ENCODE data around the gene TBL1XR1.
"Not testable (repeated sequence)": the region's sequence is repeated elsewhere in the genome, so short reads cannot be mapped to it uniquely, and the experiment has no call there.

Gene TBL1XR1

DNA sequence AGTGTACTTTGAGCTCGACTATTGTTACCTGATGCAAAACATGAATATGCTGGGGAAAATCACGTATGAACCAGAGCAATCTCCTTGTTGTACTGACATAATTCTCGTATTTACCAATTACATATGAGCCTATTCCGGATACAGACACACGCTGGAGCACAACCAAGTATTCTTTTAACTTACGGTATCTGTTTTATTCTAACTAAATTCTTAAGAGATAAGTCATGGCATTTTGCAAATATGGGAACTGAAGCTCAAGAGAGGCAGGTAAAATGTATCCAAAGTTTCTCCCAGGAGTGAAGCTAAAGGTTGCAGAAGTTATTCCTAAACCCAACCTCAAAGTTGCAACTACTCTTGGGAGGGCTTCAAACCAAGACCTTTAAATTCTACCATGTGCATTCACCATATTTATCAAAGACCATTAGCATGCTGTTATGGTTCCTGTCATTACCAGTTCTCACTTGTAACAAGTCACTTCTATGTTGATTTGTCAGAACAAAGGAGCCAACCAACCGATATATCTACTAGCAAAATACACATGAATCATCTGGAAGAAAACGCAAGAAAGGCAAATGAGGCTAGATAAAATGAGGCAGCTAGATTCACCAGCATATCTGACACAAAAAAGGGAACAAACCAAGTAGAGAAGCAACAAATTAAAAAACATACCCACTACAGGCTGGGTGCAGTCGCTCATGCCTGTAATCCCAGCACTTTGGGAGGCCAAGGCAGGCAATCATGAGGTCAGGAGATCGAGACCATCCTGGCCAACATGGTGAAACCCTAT lies 17.8 kb downstream of the TBL1XR1 start:
- DNase-seq = no peak

- DNase-seq = no peak
Measured at GRCh38 chr3:177177749-177178221, 19.5 kb downstream of the TBL1XR1 start.

GRCh38 chr3:177174607-177175170 lies 22.6 kb downstream of the TBL1XR1 start:
- no peak for DNase-seq

DNA sequence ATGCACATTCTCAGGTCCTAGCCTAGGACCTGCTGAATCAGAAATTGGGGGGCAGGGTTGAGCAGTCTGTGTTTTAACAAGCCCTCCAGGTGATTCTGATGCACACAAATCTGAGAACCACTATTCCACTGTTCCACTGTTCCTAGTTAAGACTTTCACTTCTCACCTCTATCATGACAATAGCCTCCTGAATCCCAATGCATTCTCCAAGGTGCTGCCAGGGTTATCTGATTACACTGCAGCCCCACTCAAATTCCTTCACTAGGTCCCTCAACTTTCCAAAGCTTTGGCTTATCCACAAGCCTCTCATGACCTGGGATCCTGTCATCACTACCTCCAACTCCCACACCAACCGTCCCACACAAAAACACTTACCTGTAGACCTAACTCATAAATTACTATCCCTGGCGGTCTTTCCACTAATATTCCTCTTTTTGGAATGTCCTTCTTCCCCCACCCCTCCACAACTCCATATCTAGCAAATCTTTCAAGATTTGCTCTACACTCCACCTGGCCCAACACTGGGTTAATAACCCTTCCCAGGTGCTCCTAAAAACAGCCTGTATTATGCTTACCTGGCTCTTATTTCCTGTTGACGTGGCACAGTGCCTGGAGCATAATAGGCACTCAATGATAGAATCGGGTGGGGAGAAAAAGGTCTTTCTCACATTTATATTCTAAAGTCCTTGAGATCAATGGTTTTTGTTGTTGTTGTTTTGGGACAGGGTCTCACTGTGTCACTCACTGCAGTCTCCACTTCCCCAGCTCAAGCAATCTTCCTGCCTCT lies 27.2 kb downstream of the TBL1XR1 start:
- no peak for DNase-seq

DNA sequence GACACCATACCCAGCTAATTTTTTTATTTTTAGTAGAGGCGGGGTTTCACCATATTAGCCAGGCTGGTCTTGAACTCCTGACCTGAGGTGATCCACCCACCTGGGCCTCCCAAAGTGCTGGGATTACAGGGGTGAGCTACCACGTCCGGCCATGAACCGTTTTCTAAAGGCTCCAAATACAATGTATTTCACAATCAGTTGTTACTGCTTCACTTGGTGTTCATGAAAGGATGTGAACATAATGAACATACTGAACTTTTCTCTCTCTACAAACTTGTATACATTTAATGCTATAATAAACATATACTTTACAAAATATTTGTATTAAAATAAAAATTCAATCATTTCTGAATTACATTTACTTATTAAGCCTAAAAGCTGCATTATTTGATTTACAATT lies 28.9 kb downstream of the TBL1XR1 start:
- DNase-seq = no peak

DNA sequence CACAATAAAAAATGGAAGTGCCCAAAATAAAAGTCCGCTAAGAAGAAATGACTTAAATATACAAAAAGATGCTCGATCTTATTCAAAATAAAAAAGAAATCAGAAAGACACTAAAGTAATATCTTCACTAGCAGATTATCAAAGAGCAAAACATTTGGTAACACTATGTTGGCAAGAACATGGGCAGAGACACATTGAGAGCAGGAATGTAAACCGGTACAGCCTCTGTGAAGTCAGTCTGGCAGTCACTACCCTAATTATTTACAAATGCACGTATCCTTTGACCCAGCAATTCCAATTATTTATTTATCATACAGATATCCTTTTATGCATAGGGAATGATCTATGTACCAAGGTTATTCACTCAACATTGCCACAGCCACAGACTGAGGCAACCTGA lies 34.5 kb downstream of the TBL1XR1 start:
- no peak for DNase-seq

- DNase-seq = not testable (repeated sequence)
Measured at GRCh38 chr3:177161603-177162002, 35.7 kb downstream of the TBL1XR1 start.

GRCh38 chr3:177158461-177158860 lies 38.8 kb downstream of the TBL1XR1 start:
- DNase-seq = no peak

DNA sequence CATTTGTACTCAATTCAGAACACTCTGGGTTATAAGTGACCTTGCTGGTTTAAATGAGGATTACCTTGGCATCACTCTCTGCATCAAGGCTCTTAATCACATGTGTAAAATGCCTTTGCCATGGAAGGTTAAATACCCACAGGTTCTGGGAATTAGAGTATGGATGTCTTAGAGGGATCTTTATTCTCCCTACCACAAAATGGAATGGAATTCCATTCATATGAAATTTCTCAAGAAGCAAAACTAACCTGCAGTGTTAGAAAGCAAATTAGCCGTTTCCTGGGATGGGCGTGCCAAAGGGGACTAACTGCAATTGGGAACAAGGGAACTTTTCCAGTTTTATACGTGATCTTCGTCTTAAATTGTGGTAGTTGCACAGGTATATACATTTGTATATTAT lies 39.8 kb downstream of the TBL1XR1 start:
- no peak for DNase-seq

DNA sequence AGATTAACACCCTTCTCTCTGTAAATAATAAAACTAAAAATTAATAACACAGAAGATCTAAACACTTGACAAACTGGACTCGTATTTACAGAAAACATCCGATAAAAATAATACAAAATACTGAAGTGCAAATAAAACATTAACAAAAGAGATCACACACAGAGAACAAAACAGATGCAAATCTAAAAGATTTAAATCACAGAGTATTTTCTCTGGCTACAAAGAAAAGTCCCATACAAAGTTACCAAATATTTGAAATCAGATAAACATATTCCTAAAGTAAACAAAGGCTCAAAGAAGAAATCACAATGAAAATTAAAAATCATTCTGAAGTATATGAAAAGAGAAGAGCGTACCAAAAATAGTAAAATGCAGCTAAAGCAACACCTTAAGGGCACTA lies 42.5 kb downstream of the TBL1XR1 start:
- no peak for DNase-seq

GRCh38 chr3:177150970-177151627 lies 46.2 kb downstream of the TBL1XR1 start:
- DNase-seq = no peak

GRCh38 chr3:177150218-177150916 lies 46.9 kb downstream of the TBL1XR1 start:
- DNase-seq = no peak

DNA sequence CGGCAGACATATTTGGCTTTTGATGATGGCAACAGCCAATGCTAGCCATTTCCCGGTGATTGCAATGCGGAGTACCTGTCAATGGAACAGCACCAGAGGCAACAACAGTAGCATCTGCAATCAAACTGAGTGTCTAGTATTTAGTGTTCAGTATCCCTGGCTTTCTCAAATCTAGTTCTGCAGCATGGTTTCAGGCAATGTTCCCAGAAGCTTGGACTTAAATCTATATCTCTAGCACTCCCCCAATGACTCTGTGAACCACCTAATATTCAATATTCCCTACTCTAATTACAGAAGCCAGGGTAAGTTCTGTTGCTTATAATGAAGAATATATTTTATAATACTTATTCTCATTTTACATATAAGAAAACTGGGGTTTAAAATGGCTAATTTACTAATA lies 48.2 kb downstream of the TBL1XR1 start:
- DNase-seq = no peak

DNA sequence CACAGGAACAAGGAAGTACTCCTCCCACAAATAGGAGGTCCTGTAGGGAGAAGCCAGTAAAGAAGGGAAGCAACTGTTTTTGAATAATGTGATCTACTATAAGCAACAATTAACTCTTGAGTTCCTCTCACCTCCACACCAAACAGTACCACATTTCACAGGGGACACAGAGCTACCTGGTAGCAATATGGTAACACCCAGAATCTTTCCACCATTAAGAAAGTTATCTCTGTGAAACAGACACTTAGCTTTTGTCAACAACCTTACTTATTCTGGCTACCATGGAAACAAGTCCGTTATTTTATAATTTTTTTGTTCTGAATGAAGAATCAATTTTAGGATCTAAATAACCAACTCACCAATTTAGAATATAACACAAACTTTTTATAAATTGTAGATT lies 49.5 kb downstream of the TBL1XR1 start:
- no peak for DNase-seq

GRCh38 chr3:177146646-177147045 lies 50.6 kb downstream of the TBL1XR1 start:
- DNase-seq = no peak

GRCh38 chr3:177145954-177146353 lies 51.3 kb downstream of the TBL1XR1 start:
- no peak for DNase-seq

GRCh38 chr3:177145381-177145780 lies 51.9 kb downstream of the TBL1XR1 start:
- DNase-seq = no peak

DNA sequence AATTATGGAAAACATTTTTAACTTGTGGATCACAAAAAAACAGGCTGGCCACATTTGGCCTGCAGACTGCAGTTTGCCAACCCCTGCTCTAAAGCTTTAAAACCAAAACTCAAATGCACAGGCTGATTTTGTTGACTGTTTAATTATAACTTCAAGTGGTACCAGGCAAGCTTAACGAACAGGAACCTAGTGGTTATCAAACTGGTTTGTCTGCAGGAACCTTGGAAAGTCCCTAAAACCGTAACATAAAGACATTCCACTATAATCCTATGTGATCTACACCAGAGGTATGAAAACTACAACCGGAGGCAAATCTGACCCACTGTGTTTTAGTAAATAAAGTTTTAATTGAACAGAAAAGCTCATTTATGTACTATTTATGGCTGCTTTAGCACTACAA lies 52.4 kb downstream of the TBL1XR1 start:
- no peak for DNase-seq

DNA sequence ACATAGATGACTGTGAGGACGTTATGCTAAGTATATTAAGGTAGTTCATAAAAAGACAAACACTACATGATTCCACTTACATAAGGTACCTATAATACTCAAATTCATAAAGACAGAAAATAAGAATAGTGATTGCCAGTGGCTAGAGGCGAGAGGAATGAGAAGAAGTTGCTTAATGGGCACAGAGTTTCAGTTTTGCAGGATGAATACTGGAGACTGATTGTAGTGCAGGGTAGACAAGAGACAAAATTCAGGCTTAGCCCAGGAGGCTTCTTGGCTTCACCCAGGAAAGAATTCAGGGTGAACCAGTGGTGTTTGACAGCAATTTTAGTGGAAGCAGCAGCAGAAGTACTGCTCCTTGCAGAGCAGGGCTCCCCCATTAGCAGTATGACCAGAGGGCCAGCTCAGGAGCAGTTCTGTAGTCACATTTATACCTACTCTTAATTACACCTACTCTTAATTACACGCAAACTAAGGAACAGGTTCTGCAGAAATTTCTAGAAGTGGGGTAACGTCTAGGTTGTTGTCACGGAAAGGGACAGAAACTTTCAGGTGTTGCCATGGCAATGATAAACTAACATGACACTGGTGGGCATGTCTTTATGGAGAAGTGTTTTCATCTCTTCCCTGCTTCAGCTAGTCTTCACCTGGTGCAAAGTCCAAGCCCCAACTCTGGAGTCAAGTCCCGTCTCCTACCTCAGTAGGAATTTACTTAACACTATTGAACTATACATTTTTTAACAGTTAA lies 55.2 kb downstream of the TBL1XR1 start:
- no peak for DNase-seq

GRCh38 chr3:177141471-177141870 lies 55.8 kb downstream of the TBL1XR1 start:
- DNase-seq = no peak

DNA sequence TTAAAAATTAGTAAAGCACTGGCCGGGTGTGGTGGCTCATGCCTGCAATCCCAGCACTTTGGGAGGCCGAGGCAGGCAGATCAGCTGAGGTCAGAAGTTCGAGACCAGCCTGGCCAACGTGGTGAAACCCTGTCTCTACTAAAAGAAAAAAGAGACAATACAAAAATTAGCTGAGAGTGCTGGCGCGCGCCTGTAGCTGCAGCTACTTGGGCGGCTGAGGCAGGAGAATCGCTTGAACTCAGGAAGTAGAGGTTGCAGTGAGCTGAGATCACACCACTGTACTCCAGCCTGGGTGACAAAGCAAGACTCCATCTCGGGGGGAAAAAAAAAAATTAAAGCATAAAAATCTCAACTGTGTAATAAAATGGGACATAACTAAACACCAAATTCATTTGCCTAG lies 58.1 kb downstream of the TBL1XR1 start:
- not testable (repeated sequence) for DNase-seq

Measured in SIG-M5 (cell line).